GM06990 (cell line): ENCODE data around the gene NEK6.

Experiments used
- DNase-seq: peaks from one replicate; pipeline ENCODE4 v3.0.0-alpha.2; 2011; ENCODE audit not compliant: insufficient read length; ENCODE audit errors: extremely low read depth
- H3K27me3 ChIP-seq: replicated peaks from 2 replicates; pipeline ENCODE4 v1.6.0; 2011; ENCODE audit warnings: low read length; ENCODE audit not compliant: control insufficient read depth, insufficient read depth
- H3K36me3 ChIP-seq: 2 replicates; pipeline ENCODE4 v1.5.1; 2011; ENCODE audit warnings: low read length; ENCODE audit not compliant: control insufficient read depth, insufficient read depth
- H3K4me3 ChIP-seq: replicated peaks from 2 replicates; pipeline ENCODE4 v1.5.1; 2011; ENCODE audit warnings: low read depth, mild to moderate bottlenecking, control low read depth, low read length
- TF ChIP-seq, protein P1 (sequence below): IDR thresholded peaks from 2 replicates; pipeline ENCODE4 v1.5.1; 2011; ENCODE audit warnings: low read length, control low read depth, mild to moderate bottlenecking, inconsistent platforms; ENCODE audit not compliant: insufficient read depth, poor library complexity, severe bottlenecking

NEK6 gene

DNA sequence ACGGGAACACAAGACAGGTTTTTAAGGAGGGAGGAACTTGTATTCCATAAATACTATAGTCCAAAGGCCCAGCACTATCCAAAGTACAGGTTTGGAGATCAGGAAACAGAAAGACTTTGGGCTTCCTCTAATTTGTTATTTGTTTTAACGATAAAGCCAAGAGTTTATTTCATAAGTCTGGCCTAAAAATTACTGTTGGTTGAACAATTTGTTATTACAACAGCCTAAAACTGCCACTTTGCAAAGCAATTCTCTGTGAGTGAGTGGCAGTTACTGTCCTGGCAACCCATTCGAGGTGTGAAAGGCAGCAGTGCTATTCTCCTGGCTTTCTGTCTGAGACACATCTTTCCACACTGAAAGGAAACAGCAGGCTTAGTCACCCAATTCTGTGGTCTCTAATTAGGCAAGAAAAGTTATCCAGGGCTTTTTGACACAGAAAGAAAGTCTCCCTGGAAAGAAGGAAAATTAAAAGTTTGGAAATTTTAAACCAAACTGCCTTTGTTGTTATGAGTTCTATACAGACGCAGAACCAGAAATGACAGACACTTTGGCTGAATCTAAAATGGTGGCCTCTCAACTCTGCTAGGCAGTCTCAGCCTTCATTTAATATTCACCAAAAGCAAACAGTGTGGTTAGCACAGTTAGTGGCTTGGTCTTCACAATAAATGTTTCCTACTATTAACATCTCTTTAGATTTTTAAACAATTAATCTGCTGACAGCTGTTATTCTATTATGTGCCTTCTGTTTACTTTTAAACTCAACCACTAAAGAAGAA is 123.6 kb downstream of the NEK6 start:
- H3K4me3 ChIP-seq = no peak overlapping the region
- no peak for DNase-seq
- no peaks in the 10 kb centered on the region for H3K27me3 ChIP-seq
- TF ChIP-seq, protein P1, sequence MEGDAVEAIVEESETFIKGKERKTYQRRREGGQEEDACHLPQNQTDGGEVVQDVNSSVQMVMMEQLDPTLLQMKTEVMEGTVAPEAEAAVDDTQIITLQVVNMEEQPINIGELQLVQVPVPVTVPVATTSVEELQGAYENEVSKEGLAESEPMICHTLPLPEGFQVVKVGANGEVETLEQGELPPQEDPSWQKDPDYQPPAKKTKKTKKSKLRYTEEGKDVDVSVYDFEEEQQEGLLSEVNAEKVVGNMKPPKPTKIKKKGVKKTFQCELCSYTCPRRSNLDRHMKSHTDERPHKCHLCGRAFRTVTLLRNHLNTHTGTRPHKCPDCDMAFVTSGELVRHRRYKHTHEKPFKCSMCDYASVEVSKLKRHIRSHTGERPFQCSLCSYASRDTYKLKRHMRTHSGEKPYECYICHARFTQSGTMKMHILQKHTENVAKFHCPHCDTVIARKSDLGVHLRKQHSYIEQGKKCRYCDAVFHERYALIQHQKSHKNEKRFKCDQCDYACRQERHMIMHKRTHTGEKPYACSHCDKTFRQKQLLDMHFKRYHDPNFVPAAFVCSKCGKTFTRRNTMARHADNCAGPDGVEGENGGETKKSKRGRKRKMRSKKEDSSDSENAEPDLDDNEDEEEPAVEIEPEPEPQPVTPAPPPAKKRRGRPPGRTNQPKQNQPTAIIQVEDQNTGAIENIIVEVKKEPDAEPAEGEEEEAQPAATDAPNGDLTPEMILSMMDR = no peak
- peaks cover 5% of the 10 kb centered on the region for H3K36me3 ChIP-seq

DNA sequence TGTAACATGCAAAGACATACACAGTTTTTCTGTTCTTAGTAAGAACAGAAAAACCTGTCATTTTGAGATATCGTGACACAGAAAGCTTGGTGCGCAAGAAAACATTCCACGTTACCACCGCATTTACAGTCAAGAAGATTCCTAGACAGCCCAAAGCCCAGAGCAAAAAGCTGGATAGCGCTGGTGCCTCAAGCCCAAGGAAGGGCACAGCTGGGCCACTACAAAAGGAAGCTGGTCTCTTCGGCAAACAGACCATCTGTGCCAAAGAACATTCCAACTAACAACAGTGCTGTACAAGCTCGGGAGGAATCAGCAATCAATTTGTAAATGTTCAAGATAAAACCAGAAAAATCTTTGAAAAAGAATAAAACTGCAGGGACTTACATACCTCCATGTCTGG is 126.5 kb downstream of the NEK6 start:
- peaks cover 5% of the 10 kb centered on the region for H3K36me3 ChIP-seq
- no peak overlapping the region for H3K4me3 ChIP-seq
- TF ChIP-seq, protein P1 = no peak
- H3K27me3 ChIP-seq = no peaks in the 10 kb centered on the region
- DNase-seq = no peak

DNA sequence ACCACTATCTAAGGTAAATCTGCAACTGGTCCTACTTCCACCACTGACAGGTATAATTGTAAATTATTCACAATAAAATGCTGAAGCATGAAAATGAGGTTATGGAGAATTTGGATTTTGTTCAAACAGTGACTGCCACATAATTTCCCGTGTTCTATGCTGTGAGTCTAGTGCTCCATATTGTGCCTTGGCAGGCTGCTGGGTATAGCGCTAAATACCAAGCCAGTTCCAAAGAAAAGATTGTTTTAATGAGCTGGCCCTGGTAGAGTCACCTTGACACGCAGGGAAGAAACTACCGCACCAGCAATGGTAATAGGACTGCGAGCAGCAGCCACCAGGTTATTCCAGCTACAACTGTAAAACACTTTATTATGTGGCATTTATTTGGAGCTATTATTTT is 127.1 kb downstream of the NEK6 start:
- TF ChIP-seq, protein P1 = no peak
- DNase-seq = no peak
- Histone ChIP-seq H3K4me3 (no peak overlapping the region), H3K36me3 (peaks cover 4% of the 10 kb centered on the region), H3K27me3 (no peaks in the 10 kb centered on the region)

DNA sequence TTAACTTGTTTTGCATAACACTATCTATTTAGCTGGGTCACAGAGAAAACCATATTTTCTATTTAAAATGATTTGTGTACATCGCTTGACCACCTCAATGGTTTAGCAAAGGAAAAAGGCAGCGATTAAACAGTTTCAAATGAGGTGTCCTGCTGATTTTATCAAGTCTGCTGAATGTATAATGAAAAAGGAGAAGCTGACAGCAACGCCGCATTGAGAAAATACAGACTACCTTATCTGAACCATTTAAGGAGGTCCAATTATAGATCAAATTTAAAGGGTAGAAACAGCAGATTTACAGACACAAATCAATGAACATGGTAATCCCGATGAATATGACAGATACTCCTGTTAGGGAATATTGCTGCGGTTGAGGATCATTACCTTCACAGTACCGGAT is 127.9 kb downstream of the NEK6 start:
- no peak overlapping the region for H3K4me3 ChIP-seq
- DNase-seq = no peak
- peaks cover 2% of the 10 kb centered on the region for H3K36me3 ChIP-seq

DNA sequence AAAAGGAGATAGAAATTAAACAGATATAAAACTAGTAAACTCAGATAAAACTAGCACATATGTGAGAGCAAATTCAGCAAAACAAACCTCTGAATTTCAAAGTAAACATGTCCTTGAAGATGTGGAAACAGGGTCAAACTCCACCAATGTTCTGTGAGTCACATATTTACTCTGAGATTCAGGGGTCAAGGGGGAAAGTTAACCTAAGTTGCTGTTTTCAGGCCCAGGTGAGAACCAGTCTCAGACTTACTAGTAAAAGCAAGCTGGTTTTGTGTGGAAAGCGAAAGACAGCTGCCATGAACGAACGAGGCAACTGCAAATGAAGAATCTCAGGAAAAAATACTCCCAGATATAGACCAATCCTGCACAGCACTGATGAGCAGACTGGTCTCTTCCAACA is 128.5 kb downstream of the NEK6 start:
- Histone ChIP-seq H3K27me3 (no peaks in the 10 kb centered on the region), H3K36me3 (peaks cover 2% of the 10 kb centered on the region), H3K4me3 (no peak overlapping the region)
- DNase-seq = no peak
- TF ChIP-seq, protein P1 = no peak

More for the DNA sequence above, 127.9 kb downstream of the NEK6 start:
- H3K27me3 ChIP-seq = no peaks in the 10 kb centered on the region
- TF ChIP-seq, protein P1 = no peak
